HEK293 (cell line): ENCODE measurements around the gene TEX14.

Experiments
- CTCF ChIA-PET: fragments of 350-600 bp; formaldehyde crosslinking; extraction: SDS; loops from one replicate; lab custom pipeline; 2021; ENCODE audit warnings: antibody characterized with exemption; lab: Yijun Ruan, JAX
- POLR2A ChIA-PET: fragments of 300-600 bp; formaldehyde crosslinking; extraction: SDS; loops from one replicate; lab custom pipeline; 2020; ENCODE audit warnings: antibody characterized with exemption, inconsistent platforms; lab: Yijun Ruan, JAX
- H3K27ac ChIP-seq: fragments of 200-500 bp; sonication (Bioruptor generic); 2 replicates; pipeline ENCODE4 v1.5.1; 2014; ENCODE audit warnings: low read depth, low read length, control low read depth, inconsistent platforms; ENCODE audit errors: extremely low read depth
- H3K36me3 ChIP-seq, 2 experiments: fragments of 200-500 bp in 1 of 2; sonication (Bioruptor generic) in 1 of 2; 1 replicate in 1 of 2; 2 replicates in 1 of 2; pipeline ENCODE4 v1.5.1; 2014 to 2017; ENCODE audit warnings: inconsistent platforms in 2 of 2, low read length in 2 of 2; ENCODE audit not compliant: control insufficient read depth in 2 of 2, insufficient read depth in 1 of 2
- H3K4me1 ChIP-seq: fragments of 200-500 bp; sonication (Bioruptor generic); 2 replicates; pipeline ENCODE4 v1.5.1; 2014; ENCODE audit warnings: mild to moderate bottlenecking, low read length, inconsistent platforms; ENCODE audit not compliant: control insufficient read depth, insufficient read depth
- H3K4me3 ChIP-seq: 2 replicates; pipeline ENCODE4 v1.5.1; 2011; ENCODE audit warnings: low read depth, mild to moderate bottlenecking, control low read depth, low read length, moderate library complexity
- H3K9me3 ChIP-seq: fragments of 200-500 bp; sonication (Bioruptor generic); 2 replicates; pipeline ENCODE4 v1.5.1; 2014; ENCODE audit warnings: low read depth, low read length, inconsistent platforms; ENCODE audit not compliant: control insufficient read depth, insufficient read depth
- GLIS1 ChIP-seq: fragments of 450-650 bp; formaldehyde crosslinking; IDR thresholded peaks from 2 replicates; pipeline ENCODE4 v1.5.1; 2016; ENCODE audit warnings: missing biosample characterization, missing genetic modification characterization
- GLIS2 ChIP-seq: fragments of 450-650 bp; formaldehyde crosslinking; IDR thresholded peaks from 2 replicates; pipeline ENCODE4 v1.5.1; 2016; ENCODE audit warnings: missing biosample characterization, missing genetic modification characterization
- MZF1 ChIP-seq: fragments of 450-650 bp; formaldehyde crosslinking; IDR thresholded peaks from 2 replicates; pipeline ENCODE4 v1.5.1; 2017; ENCODE audit warnings: missing biosample characterization, missing genetic modification characterization, borderline replicate concordance
- SALL2 ChIP-seq: fragments of 450-650 bp; formaldehyde crosslinking; IDR thresholded peaks from 2 replicates; pipeline ENCODE4 v1.5.0; 2017; ENCODE audit warnings: missing biosample characterization, mild to moderate bottlenecking, missing genetic modification characterization, borderline replicate concordance
- SP2 ChIP-seq: fragments of 450-650 bp; formaldehyde crosslinking; IDR thresholded peaks from 2 replicates; pipeline ENCODE4 v1.5.1; 2016; ENCODE audit warnings: missing biosample characterization, missing genetic modification characterization
- SP3 ChIP-seq: fragments of 450-650 bp; formaldehyde crosslinking; IDR thresholded peaks from 2 replicates; pipeline ENCODE4 v1.5.1; 2016; ENCODE audit warnings: missing biosample characterization, missing genetic modification characterization
- ZBTB48 ChIP-seq: fragments of 450-650 bp; formaldehyde crosslinking; IDR thresholded peaks from 2 replicates; pipeline ENCODE4 v1.5.1; 2016; ENCODE audit warnings: missing biosample characterization, missing genetic modification characterization
- ZFP41 ChIP-seq: fragments of 450-650 bp; formaldehyde crosslinking; IDR thresholded peaks from 2 replicates; pipeline ENCODE4 v1.5.1; 2016; ENCODE audit warnings: missing biosample characterization, missing genetic modification characterization, borderline replicate concordance
- ZNF121 ChIP-seq: fragments of 450-650 bp; formaldehyde crosslinking; IDR thresholded peaks from 2 replicates; pipeline ENCODE4 v1.5.1; 2016; ENCODE audit warnings: missing biosample characterization, missing genetic modification characterization
- ZNF169 ChIP-seq: fragments of 450-650 bp; formaldehyde crosslinking; IDR thresholded peaks from 2 replicates; pipeline ENCODE4 v1.5.1; 2016; ENCODE audit warnings: missing biosample characterization, missing genetic modification characterization
- ZNF175 ChIP-seq: fragments of 450-650 bp; formaldehyde crosslinking; IDR thresholded peaks from 2 replicates; pipeline ENCODE4 v1.5.1; 2016; ENCODE audit warnings: missing biosample characterization, missing genetic modification characterization
- ZNF2 ChIP-seq: fragments of 450-650 bp; formaldehyde crosslinking; IDR thresholded peaks from 2 replicates; pipeline ENCODE4 v1.5.1; 2016; ENCODE audit warnings: missing biosample characterization, missing genetic modification characterization
- ZNF211 ChIP-seq: fragments of 450-650 bp; formaldehyde crosslinking; IDR thresholded peaks from 2 replicates; pipeline ENCODE4 v1.5.1; 2016; ENCODE audit warnings: low read depth, missing biosample characterization, missing genetic modification characterization
- ZNF23 ChIP-seq: fragments of 450-650 bp; formaldehyde crosslinking; IDR thresholded peaks from 2 replicates; pipeline ENCODE4 v1.5.1; 2016; ENCODE audit warnings: missing biosample characterization, missing genetic modification characterization, borderline replicate concordance
- ZNF324 ChIP-seq: fragments of 450-650 bp; formaldehyde crosslinking; IDR thresholded peaks from 2 replicates; pipeline ENCODE4 v1.5.1; 2016; ENCODE audit warnings: missing biosample characterization, missing genetic modification characterization
- ZNF335 ChIP-seq: fragments of 450-650 bp; formaldehyde crosslinking; conservative IDR thresholded peaks from 2 replicates; pipeline ENCODE4 v1.5.1; 2016; ENCODE audit warnings: missing biosample characterization, missing genetic modification characterization
- ZNF426 ChIP-seq: fragments of 450-650 bp; formaldehyde crosslinking; IDR thresholded peaks from 2 replicates; pipeline ENCODE4 v1.5.1; 2017; ENCODE audit warnings: missing biosample characterization, missing genetic modification characterization, mild to moderate bottlenecking, inconsistent platforms, moderate library complexity
- ZNF521 ChIP-seq: fragments of 450-650 bp; formaldehyde crosslinking; IDR thresholded peaks from 2 replicates; pipeline ENCODE4 v1.5.1; 2017; ENCODE audit warnings: missing biosample characterization, mild to moderate bottlenecking, missing genetic modification characterization
- ZNF548 ChIP-seq: fragments of 450-650 bp; formaldehyde crosslinking; IDR thresholded peaks from 2 replicates; pipeline ENCODE4 v1.5.1; 2016; ENCODE audit warnings: missing biosample characterization, missing genetic modification characterization
- ZNF549 ChIP-seq: fragments of 450-650 bp; IDR thresholded peaks from 2 replicates; pipeline ENCODE4 v1.5.1; 2018; ENCODE audit warnings: missing biosample characterization, missing genetic modification characterization, mild to moderate bottlenecking, inconsistent platforms, moderate library complexity
- ZNF623 ChIP-seq: fragments of 450-650 bp; formaldehyde crosslinking; IDR thresholded peaks from 2 replicates; pipeline ENCODE4 v1.5.1; 2016; ENCODE audit warnings: missing biosample characterization, missing genetic modification characterization
- ZNF664 ChIP-seq: fragments of 450-650 bp; formaldehyde crosslinking; IDR thresholded peaks from 2 replicates; pipeline ENCODE4 v1.5.1; 2016; ENCODE audit warnings: missing biosample characterization, missing genetic modification characterization
- ZNF677 ChIP-seq: fragments of 450-650 bp; IDR thresholded peaks from 2 replicates; pipeline ENCODE4 v1.5.0; 2018; ENCODE audit warnings: missing biosample characterization, mild to moderate bottlenecking, missing genetic modification characterization, moderate library complexity
- ZSCAN30 ChIP-seq: fragments of 450-650 bp; IDR thresholded peaks from 2 replicates; pipeline ENCODE4 v1.5.1; 2018; ENCODE audit warnings: missing biosample characterization, mild to moderate bottlenecking, missing genetic modification characterization, moderate library complexity
- ZXDB ChIP-seq: fragments of 450-650 bp; formaldehyde crosslinking; IDR thresholded peaks from 2 replicates; pipeline ENCODE4 v1.5.1; 2016; ENCODE audit warnings: missing biosample characterization, missing genetic modification characterization
- TF ChIP-seq, protein P1 (sequence below): fragments of 450-650 bp; formaldehyde crosslinking; optimal IDR thresholded peaks from 2 replicates; pipeline ENCODE3; 2016; ENCODE audit warnings: missing biosample characterization, mild to moderate bottlenecking, missing genetic modification characterization
- TF ChIP-seq, protein P2 (sequence below): fragments of 450-650 bp; formaldehyde crosslinking; conservative IDR thresholded peaks from 2 replicates; pipeline ENCODE4 v1.5.1; 2016; ENCODE audit warnings: low read depth, missing biosample characterization, missing genetic modification characterization
- TF ChIP-seq, protein P3 (sequence below): fragments of 450-650 bp; formaldehyde crosslinking; IDR thresholded peaks from 2 replicates; pipeline ENCODE4 v1.5.1; 2016; ENCODE audit warnings: missing biosample characterization, missing genetic modification characterization

The TEX14 gene

GRCh38 chr17:58531661-58532554, 159.9 kb downstream of the TEX14 start:
- H3K36me3 ChIP-seq = no peaks in the 10 kb centered on the region
- H3K27ac ChIP-seq = no peak overlapping the region; the same call in 1 of the 2 replicates
- CTCF ChIA-PET = interaction anchor here (0.6 to 1.7 kb wide), 3 partner anchors 13 to 410 kb away, joined by 3 to 11 read pairs (median 5); no protein-coding TSS in a partner anchor
- TF ChIP-seq ZXDB (tag by site-specific recombination) = no peak
- peak; percentile 41; the same call in 1 of the 2 replicates for TF ChIP-seq GLIS2 (tag by site-specific recombination)
- TF ChIP-seq SP3 (tag by site-specific recombination) = peak; percentile 62
- TF ChIP-seq ZNF664 (tag by site-specific recombination) = no peak
- no peak for TF ChIP-seq ZNF211
- TF ChIP-seq ZNF2 = no peak
- TF ChIP-seq ZNF324 (tag by site-specific recombination) = no peak
- no peak for TF ChIP-seq MZF1 (tag by site-specific recombination)
- TF ChIP-seq ZNF677 = no peak
- TF ChIP-seq GLIS1 (tag by site-specific recombination) = peak; percentile 48; the same call in 1 of the 2 replicates
- TF ChIP-seq ZNF521 (tag by site-specific recombination) = no peak
- no peak for TF ChIP-seq ZNF169 (tag by site-specific recombination)
- TF ChIP-seq ZNF335 (tag by site-specific recombination) = peak; percentile 96
- no peak for TF ChIP-seq ZNF548
- no peak for TF ChIP-seq ZNF426 (tag by site-specific recombination)
- TF ChIP-seq, protein P1, sequence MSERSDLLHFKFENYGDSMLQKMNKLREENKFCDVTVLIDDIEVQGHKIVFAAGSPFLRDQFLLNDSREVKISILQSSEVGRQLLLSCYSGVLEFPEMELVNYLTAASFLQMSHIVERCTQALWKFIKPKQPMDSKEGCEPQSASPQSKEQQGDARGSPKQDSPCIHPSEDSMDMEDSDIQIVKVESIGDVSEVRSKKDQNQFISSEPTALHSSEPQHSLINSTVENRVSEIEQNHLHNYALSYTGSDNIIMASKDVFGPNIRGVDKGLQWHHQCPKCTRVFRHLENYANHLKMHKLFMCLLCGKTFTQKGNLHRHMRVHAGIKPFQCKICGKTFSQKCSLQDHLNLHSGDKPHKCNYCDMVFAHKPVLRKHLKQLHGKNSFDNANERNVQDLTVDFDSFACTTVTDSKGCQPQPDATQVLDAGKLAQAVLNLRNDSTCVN (tag by site-specific recombination) = peak; percentile 39
- no peak for TF ChIP-seq ZNF23 (tag by site-specific recombination)
- TF ChIP-seq ZNF175 = no peak
- TF ChIP-seq, protein P2, sequence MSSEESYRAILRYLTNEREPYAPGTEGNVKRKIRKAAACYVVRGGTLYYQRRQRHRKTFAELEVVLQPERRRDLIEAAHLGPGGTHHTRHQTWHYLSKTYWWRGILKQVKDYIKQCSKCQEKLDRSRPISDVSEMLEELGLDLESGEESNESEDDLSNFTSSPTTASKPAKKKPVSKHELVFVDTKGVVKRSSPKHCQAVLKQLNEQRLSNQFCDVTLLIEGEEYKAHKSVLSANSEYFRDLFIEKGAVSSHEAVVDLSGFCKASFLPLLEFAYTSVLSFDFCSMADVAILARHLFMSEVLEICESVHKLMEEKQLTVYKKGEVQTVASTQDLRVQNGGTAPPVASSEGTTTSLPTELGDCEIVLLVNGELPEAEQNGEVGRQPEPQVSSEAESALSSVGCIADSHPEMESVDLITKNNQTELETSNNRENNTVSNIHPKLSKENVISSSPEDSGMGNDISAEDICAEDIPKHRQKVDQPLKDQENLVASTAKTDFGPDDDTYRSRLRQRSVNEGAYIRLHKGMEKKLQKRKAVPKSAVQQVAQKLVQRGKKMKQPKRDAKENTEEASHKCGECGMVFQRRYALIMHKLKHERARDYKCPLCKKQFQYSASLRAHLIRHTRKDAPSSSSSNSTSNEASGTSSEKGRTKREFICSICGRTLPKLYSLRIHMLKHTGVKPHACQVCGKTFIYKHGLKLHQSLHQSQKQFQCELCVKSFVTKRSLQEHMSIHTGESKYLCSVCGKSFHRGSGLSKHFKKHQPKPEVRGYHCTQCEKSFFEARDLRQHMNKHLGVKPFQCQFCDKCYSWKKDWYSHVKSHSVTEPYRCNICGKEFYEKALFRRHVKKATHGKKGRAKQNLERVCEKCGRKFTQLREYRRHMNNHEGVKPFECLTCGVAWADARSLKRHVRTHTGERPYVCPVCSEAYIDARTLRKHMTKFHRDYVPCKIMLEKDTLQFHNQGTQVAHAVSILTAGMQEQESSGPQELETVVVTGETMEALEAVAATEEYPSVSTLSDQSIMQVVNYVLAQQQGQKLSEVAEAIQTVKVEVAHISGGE (tag by site-specific recombination) = no peak
- 0 out of 2 replicates have a peak, but pooled peaks have one; percentile 44 for TF ChIP-seq ZSCAN30
- no peak for TF ChIP-seq ZNF121
- no peak for TF ChIP-seq ZFP41
- TF ChIP-seq ZBTB48 = no peak
- TF ChIP-seq SALL2 (tag by site-specific recombination) = no peak
- TF ChIP-seq SP2 (tag by site-specific recombination) = peak; percentile 20; the same call in 1 of the 2 replicates
- TF ChIP-seq ZNF623 (tag by site-specific recombination) = no peak
- TF ChIP-seq, protein P3, sequence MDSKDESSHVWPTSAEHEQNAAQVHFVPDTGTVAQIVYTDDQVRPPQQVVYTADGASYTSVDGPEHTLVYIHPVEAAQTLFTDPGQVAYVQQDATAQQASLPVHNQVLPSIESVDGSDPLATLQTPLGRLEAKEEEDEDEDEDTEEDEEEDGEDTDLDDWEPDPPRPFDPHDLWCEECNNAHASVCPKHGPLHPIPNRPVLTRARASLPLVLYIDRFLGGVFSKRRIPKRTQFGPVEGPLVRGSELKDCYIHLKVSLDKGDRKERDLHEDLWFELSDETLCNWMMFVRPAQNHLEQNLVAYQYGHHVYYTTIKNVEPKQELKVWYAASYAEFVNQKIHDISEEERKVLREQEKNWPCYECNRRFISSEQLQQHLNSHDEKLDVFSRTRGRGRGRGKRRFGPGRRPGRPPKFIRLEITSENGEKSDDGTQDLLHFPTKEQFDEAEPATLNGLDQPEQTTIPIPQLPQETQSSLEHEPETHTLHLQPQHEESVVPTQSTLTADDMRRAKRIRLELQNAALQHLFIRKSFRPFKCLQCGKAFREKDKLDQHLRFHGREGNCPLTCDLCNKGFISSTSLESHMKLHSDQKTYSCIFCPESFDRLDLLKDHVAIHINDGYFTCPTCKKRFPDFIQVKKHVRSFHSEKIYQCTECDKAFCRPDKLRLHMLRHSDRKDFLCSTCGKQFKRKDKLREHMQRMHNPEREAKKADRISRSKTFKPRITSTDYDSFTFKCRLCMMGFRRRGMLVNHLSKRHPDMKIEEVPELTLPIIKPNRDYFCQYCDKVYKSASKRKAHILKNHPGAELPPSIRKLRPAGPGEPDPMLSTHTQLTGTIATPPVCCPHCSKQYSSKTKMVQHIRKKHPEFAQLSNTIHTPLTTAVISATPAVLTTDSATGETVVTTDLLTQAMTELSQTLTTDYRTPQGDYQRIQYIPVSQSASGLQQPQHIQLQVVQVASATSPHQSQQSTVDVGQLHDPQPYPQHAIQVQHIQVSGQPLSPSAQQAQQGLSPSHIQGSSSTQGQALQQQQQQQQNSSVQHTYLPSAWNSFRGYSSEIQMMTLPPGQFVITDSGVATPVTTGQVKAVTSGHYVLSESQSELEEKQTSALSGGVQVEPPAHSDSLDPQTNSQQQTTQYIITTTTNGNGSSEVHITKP = peak; percentile 82
- no peak for TF ChIP-seq ZNF549 (tag by site-specific recombination)

More at GRCh38 chr17:58531661-58532554, 159.9 kb downstream of the TEX14 start:
- POLR2A ChIA-PET = interaction anchor here (0.8 to 1.3 kb wide), 4 partner anchors 17 to 100 kb away, joined by 3 to 6 read pairs (median 5); partner anchors contain the start of gene MTMR4
- no peaks in the 10 kb centered on the region for H3K9me3 ChIP-seq
- no peaks in the 10 kb centered on the region for H3K4me1 ChIP-seq
- H3K4me3 ChIP-seq = peak overlapping the region; percentile 45
